Measurements from ENCODE around the gene GALR1. TPM values are rescaled to one million over a fixed set of nuclear protein-coding genes. Genes with fewer than 3 reads are reported as not detected.

Gene GALR1
- total RNA-seq, 3 donors from 2014 or later (not counting 1 experiment from before 2014, with no cell fraction given): not detected

DNA sequence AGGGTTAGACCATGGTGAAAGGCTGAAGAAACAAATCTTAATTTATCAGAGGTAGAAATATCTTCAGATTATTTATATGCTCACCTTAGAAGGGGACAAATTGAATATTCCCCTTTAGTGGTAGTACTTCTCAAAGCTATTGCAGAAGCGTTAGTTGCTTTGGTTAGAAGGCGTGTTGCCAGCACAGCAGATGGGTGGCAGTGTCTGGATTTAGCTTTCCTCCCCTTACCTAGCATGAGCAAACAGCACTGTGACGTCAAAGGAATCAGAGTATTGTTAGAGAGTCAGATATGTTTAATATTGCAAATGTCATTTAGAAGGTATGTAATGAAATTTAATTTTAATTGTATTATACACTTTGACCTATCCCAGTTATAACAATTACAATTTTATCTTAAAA, 27.2 kb upstream of the GALR1 start:
- Histone ChIP-seq H3K4me3 (ENCODE audit: low read length) (no peak overlapping the region), H3K27ac (ENCODE audit: low read length) (no peak overlapping the region), H3K9me3 (ENCODE audit: control insufficient read depth, insufficient read depth, low read length) (no peaks in the 10 kb centered on the region), H3K36me3 (ENCODE audit: control insufficient read depth, insufficient read depth, low read length) (no peaks in the 10 kb centered on the region), H3K27me3 (ENCODE audit: control insufficient read depth, insufficient read depth, low read length) (no peaks in the 10 kb centered on the region), H3K4me1 (ENCODE audit: control insufficient read depth, insufficient read depth, low read length) (peaks cover 18% of the 10 kb centered on the region)
- H3K27me3 Mint-ChIP-seq (ENCODE audit: low read depth in 2 of 2): peaks cover 6 to 8% of the 10 kb centered on the region in 2 donors
- ATAC-seq (no peak), DNase-seq (no peak)
- peaks cover 34 to 37% of the 10 kb centered on the region in 2 donors for H3K4me1 Mint-ChIP-seq
- H3K27ac Mint-ChIP-seq: no peak overlapping the region
- H3K9me3 Mint-ChIP-seq: peaks cover 0 to 3% of the 10 kb centered on the region in 2 donors
- TF ChIP-seq, protein P1, sequence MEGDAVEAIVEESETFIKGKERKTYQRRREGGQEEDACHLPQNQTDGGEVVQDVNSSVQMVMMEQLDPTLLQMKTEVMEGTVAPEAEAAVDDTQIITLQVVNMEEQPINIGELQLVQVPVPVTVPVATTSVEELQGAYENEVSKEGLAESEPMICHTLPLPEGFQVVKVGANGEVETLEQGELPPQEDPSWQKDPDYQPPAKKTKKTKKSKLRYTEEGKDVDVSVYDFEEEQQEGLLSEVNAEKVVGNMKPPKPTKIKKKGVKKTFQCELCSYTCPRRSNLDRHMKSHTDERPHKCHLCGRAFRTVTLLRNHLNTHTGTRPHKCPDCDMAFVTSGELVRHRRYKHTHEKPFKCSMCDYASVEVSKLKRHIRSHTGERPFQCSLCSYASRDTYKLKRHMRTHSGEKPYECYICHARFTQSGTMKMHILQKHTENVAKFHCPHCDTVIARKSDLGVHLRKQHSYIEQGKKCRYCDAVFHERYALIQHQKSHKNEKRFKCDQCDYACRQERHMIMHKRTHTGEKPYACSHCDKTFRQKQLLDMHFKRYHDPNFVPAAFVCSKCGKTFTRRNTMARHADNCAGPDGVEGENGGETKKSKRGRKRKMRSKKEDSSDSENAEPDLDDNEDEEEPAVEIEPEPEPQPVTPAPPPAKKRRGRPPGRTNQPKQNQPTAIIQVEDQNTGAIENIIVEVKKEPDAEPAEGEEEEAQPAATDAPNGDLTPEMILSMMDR (IDR thresholded peaks at IDR 0.05): no peak
- WGBS (ENCODE audit: insufficient coverage): 46% methylated on average over 2 of the region's 3 CpGs
- H3K4me3 Mint-ChIP-seq: no peak overlapping the region
- no peaks in the 10 kb centered on the region for H3K36me3 Mint-ChIP-seq
- intact Hi-C loops (cut with micrococcal nuclease): no loop called here

DNA sequence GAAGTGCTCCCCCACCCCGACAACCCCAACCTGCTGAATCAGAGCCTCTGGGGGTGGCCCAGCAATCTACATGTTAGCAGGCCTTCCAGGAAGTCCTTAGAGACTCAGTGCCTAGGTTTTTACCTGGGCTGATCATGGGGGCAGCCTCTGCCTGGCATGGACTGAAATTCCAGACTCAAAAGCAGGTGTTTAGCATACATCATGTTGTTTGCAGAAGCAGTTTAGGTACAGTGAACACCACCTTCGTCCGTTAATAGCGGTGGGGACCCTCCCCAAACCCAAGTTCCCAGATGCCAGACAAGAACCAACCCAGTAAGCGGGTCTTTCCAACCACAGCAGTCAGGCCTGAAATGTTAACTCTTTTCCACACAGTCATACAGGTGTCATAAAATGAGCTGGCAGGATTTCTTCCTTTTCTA, 26.4 kb upstream of the GALR1 start:
- intact Hi-C loops (cut with micrococcal nuclease): no loop called here
- H3K9me3 ChIP-seq (ENCODE audit: control insufficient read depth, insufficient read depth, low read length): no peaks in the 10 kb centered on the region

DNA sequence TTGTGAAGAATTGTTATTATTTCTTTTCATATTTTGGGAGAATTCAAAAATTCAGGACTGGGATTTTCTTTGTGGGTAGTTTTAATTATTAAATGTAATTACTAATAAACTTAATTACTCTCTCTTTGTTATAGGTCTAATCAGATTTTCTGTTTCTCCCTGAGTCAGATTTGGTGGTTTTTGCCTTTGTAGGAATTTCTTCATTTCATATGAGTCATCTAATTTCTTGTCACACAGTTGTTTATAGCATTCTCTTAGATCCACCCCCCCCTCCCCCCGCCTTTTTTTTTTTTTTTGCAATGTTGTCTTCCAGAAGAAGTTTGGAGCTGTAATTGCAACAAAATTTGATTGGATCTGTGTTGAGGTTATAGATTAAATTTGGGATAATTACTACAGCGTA, 26.0 kb upstream of the GALR1 start:
- H3K27ac Mint-ChIP-seq: no peak overlapping the region
- H3K36me3 Mint-ChIP-seq: no peaks in the 10 kb centered on the region
- H3K4me3 Mint-ChIP-seq: no peak overlapping the region
- H3K27me3 Mint-ChIP-seq (ENCODE audit: low read depth in 2 of 2): peaks cover 11 to 20% of the 10 kb centered on the region in 2 donors
- no peak for ATAC-seq
- H3K9me3 Mint-ChIP-seq: peaks cover 0 to 3% of the 10 kb centered on the region in 2 donors
- TF ChIP-seq, protein P1 (IDR thresholded peaks at IDR 0.05): no peak
- H3K4me1 ChIP-seq (ENCODE audit: control insufficient read depth, insufficient read depth, low read length): peaks cover 13% of the 10 kb centered on the region
- intact Hi-C loops (cut with micrococcal nuclease): no loop called here
- H3K9me3 ChIP-seq (ENCODE audit: control insufficient read depth, insufficient read depth, low read length): no peaks in the 10 kb centered on the region
- DNase-seq: no peak
- H3K27ac ChIP-seq (ENCODE audit: low read length): no peak overlapping the region
- no peaks in the 10 kb centered on the region for H3K27me3 ChIP-seq (ENCODE audit: control insufficient read depth, insufficient read depth, low read length)
- no CpG with 5 or more reads among the region's 2 CpGs for WGBS (ENCODE audit: insufficient coverage)
- H3K4me3 ChIP-seq (ENCODE audit: low read length): no peak overlapping the region
- H3K36me3 ChIP-seq (ENCODE audit: control insufficient read depth, insufficient read depth, low read length): no peaks in the 10 kb centered on the region
- peaks cover 30 to 32% of the 10 kb centered on the region in 2 donors for H3K4me1 Mint-ChIP-seq

More for the DNA sequence above, 26.4 kb upstream of the GALR1 start:
- H3K4me3 Mint-ChIP-seq: no peak overlapping the region
- peaks cover 11 to 16% of the 10 kb centered on the region in 2 donors for H3K27me3 Mint-ChIP-seq (ENCODE audit: low read depth in 2 of 2)
- no peaks in the 10 kb centered on the region for H3K27me3 ChIP-seq (ENCODE audit: control insufficient read depth, insufficient read depth, low read length)
- 82% methylated on average over 5 of the region's 5 CpGs for WGBS (ENCODE audit: insufficient coverage)
- no peak overlapping the region for H3K27ac ChIP-seq (ENCODE audit: low read length)
- ATAC-seq (no peak), DNase-seq (no peak)
- TF ChIP-seq, protein P1 (IDR thresholded peaks at IDR 0.05): no peak
- peaks cover 34 to 36% of the 10 kb centered on the region in 2 donors for H3K4me1 Mint-ChIP-seq
- no peaks in the 10 kb centered on the region for H3K36me3 Mint-ChIP-seq
- no peak overlapping the region for H3K27ac Mint-ChIP-seq
- no peaks in the 10 kb centered on the region for H3K36me3 ChIP-seq (ENCODE audit: control insufficient read depth, insufficient read depth, low read length)
- peaks cover 0 to 3% of the 10 kb centered on the region in 2 donors for H3K9me3 Mint-ChIP-seq
- no peak overlapping the region for H3K4me3 ChIP-seq (ENCODE audit: low read length)
- H3K4me1 ChIP-seq (ENCODE audit: control insufficient read depth, insufficient read depth, low read length): peaks cover 17% of the 10 kb centered on the region

DNA sequence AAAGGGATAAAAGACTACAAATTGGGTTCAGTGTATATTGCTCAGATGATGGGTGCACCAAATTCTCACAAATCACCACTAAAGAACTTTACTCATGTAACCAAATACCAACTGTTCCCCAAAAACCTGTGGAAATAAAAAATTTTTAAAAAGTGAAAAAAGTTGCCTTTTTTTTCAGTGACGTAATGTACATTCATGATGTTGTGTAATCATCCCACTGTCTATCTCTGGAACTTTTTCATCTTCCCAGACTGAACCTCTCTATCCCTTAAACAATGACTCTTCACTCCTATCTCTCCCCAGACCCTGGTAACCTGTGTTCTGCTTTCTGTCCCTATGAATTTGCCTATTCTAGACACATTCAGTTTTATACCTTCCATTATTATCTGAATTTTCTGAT, 19.0 kb upstream of the GALR1 start:
- 100% methylated on average over 1 of the region's 1 CpG for WGBS (ENCODE audit: insufficient coverage)
- intact Hi-C loops (cut with micrococcal nuclease): no loop called here
- ATAC-seq (no peak), DNase-seq (no peak)
- peaks cover 30 to 45% of the 10 kb centered on the region in 2 donors for H3K27me3 Mint-ChIP-seq (ENCODE audit: low read depth in 2 of 2)
- Histone ChIP-seq H3K27me3 (ENCODE audit: control insufficient read depth, insufficient read depth, low read length) (peaks cover 3% of the 10 kb centered on the region), H3K4me3 (ENCODE audit: low read length) (no peak overlapping the region), H3K9me3 (ENCODE audit: control insufficient read depth, insufficient read depth, low read length) (no peaks in the 10 kb centered on the region), H3K36me3 (ENCODE audit: control insufficient read depth, insufficient read depth, low read length) (no peaks in the 10 kb centered on the region), H3K4me1 (ENCODE audit: control insufficient read depth, insufficient read depth, low read length) (no peaks in the 10 kb centered on the region), H3K27ac (ENCODE audit: low read length) (no peak overlapping the region)
- no peaks in the 10 kb centered on the region for H3K4me1 Mint-ChIP-seq
- H3K9me3 Mint-ChIP-seq: no peaks in the 10 kb centered on the region
- H3K36me3 Mint-ChIP-seq: no peaks in the 10 kb centered on the region
- H3K4me3 Mint-ChIP-seq: no peak overlapping the region
- TF ChIP-seq, protein P1 (IDR thresholded peaks at IDR 0.05): no peak
- H3K27ac Mint-ChIP-seq: no peak overlapping the region

Measured in natural killer cell (primary cell).